Stimulated activated naive CD8-positive, alpha-beta T cell treated with anti-CD3 and anti-CD28 coated beads, Interleukin-15, Interleukin-2, amounts not matched to agents 100 U/mL and 50 U/mL, for 24 hours (primary cell): ENCODE results near the gene CFD.
"Not testable (repeated sequence)": the region's sequence is repeated elsewhere in the genome, so short reads cannot be mapped to it uniquely, and the experiment has no call there.

Experiments
- ATAC-seq: fragments of 150-1000 bp; cut with Tn5 transposase; one replicate; pipeline ENCODE4 v1.10.0; 2021
- DNase-seq: peaks from one replicate; pipeline ENCODE4 v3.0.0; 2021

Gene CFD

DNA sequence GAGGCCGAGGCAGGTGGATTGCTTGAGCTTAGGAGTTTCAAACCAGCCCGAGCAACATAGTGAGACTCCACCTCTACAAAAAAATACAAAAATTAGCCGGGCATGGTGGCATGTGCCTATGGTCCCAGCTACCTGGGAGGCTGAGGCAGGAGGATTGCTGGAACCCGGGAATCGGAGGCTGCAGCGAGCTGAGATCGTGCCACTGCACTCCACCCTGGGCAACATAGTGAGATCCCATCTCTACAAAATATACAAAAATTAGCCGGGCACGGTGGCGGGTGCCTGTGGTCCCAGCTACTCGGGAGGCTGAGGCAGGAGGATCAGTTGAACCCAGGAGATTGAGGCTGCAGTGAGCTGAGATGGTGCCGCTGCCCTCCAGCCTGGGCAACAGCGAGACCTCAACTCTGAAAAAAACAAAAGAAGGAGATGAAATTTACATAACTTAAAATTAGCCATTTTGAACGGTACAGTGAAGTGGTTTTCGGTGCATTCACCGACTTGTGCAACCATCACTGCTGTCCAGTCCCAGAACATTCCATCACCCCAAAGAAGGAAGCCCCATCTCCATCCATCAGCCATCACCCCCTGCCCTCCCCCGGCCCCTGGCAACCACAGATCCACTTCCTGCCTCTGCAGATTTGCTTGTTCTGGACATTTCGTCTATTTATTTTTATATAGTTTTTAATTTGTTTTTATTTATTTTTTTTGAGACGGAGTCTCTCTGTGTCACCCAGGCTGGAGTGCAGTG is 33.4 kb upstream of the CFD start:
- ATAC-seq (no peak), DNase-seq (no peak)

GRCh38 chr19:827314-827709 is 32.2 kb upstream of the CFD start:
- ATAC-seq (no peak), DNase-seq (no peak)

DNA sequence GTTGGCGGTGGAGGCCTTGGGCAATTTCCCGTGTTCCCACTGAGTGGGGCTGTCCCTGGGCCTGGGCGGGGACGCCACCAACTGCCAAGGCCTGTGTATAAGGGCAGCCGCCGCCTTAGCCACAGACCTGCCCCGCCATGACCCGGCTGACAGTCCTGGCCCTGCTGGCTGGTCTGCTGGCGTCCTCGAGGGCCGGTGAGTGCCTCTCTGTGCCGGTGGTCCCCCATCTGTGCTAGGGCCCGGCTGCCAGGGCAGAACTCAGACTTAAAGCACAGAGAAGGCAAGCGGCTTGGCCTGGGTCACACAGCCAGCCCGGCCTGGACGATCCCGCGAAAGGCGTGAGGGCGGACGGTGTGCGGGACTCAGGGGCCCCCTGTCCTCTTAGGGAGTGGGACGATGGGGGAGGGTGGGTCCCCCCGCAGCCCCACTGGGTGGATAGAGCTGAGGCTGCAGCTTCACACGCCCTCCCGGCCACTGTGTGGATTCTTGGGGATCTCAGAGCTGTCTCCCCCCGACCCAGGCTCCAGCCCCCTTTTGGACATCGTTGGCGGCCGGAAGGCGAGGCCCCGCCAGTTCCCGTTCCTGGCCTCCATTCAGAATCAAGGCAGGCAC is 31.6 kb upstream of the CFD start, which contains the start of gene AZU1:
Gene AZU1, plus strand, starts transcription at position 128 of the 612 bp plus-strand sequence. Its CDS starts 10 bp downstream, at position 138.
- no peak for DNase-seq
- no peak for ATAC-seq

DNA sequence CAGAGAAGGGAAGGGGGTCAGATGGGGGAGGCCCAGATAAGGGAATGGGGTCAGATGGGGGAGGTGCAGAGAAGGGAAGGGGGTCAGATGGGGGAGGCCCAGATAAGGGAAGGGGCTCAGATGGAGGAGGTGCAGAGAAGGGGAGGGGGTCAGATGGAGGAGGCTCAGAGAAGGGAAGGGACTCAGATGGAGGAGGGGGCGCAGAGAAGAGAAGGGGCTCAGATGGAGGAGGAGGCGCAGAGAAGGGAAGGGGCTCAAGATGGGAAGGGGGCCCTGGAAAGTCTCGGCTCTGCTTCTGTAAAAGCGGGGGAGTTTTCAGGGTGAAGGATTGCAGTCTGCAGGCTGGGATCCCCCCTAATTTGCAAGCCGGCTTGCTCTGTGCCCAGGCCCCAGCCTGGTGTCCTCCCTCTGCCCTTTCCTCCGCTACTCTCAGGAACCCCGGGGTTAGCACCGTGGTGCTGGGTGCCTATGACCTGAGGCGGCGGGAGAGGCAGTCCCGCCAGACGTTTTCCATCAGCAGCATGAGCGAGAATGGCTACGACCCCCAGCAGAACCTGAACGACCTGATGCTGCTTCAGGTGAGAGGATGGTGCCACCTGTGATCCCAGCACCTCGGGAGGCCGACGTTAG is 30.2 kb upstream of the CFD start:
- DNase-seq (no peak), ATAC-seq (no peak)

- ATAC-seq (no peak), DNase-seq (no peak)
These were observed 27.8 kb upstream of the CFD start for GRCh38 chr19:831407-832369.

DNA sequence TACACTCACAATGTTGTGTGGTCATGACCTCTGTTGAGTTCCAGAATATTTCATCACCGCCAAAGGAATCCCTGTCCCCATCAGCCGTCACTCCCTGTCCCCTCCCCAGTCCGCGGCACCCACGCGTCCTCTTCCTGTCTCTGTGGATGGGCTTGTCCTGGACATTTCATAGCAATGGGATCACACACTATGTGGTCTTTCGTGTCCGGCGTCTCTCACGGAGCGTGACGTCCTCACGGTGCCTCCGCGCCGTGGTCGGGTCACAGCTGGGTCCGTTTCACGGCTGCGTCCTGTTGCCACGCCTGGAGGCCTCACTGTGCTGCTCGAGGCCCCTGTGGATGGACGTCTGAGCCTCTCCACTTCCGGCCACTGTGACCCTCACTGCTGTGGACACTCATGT is 25.2 kb upstream of the CFD start:
- no peak for DNase-seq
- ATAC-seq: no peak

DNA sequence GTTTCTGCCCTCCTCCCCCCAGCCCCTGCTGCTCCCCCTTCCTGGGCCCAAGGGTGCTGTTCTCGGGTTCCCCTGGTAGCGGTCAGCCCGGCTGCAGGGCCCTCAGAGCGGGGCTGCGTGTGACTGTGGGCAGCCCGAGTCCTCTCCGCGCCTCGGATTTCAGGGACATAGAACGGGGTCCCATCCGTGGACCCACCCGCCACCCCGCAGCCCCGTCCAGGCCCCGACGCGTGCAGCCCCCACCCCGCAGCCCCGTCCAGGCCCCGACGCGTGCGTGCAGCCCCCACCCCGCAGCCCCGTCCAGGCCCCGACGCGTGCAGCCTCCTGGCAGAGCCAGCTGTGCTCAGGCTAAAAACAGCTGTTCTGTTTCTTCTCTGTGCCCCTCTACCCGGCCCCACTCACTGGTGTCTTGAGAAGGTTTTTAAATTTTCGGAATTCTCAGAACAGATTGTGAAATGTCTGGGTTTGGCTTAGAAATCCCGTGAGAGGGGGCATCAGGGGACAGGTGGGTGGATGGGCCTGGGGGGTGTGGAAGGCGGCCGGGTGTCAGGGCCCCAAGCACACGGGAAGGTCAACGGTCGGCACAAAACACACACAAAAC is 24.2 kb upstream of the CFD start:
- no peak for ATAC-seq
- no peak for DNase-seq

DNA sequence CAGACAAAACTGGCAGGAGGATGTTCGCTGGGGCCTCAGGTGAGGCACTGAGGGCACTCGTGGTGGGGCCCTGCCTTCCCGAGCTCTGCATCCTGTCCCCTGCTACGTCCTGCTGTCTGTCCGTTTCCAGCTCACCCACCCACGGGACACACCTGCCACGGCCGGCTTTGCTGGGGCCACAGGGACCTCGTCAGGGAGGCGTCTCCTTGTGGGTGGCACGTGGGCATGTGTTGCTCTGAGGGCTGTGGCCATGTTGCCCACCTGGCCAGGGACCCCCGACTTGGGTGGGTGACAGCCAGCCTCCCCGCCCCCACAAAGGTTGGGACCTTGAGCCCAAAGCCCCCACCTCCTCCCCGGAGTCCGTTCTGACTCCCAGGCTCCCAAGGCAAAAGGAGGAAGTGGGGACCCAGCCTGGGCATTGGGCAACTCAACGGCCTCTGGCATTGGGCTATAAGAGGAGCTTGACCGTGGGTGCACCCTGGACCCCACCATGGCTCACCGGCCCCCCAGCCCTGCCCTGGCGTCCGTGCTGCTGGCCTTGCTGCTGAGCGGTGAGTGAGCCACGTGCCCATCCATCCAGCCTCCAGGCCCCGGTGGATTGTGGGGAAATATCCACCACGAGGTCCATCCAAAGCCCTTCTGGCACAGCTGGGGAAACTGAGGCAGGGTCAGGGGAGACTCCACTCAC is 18.8 kb upstream of the CFD start, which contains the start of gene PRTN3:
Gene PRTN3, plus strand, starts transcription at position 481 of the 688 bp plus-strand sequence. Its CDS starts 10 bp downstream, at position 491.
- DNase-seq: no peak
- no peak for ATAC-seq

- ATAC-seq, DNase-seq: not testable (repeated sequence)
These were observed 16.7 kb upstream of the CFD start for GRCh38 chr19:842802-843179.

- DNase-seq (no peak), ATAC-seq (no peak)
These were observed 16.2 kb upstream of the CFD start for GRCh38 chr19:843180-843835.

DNA sequence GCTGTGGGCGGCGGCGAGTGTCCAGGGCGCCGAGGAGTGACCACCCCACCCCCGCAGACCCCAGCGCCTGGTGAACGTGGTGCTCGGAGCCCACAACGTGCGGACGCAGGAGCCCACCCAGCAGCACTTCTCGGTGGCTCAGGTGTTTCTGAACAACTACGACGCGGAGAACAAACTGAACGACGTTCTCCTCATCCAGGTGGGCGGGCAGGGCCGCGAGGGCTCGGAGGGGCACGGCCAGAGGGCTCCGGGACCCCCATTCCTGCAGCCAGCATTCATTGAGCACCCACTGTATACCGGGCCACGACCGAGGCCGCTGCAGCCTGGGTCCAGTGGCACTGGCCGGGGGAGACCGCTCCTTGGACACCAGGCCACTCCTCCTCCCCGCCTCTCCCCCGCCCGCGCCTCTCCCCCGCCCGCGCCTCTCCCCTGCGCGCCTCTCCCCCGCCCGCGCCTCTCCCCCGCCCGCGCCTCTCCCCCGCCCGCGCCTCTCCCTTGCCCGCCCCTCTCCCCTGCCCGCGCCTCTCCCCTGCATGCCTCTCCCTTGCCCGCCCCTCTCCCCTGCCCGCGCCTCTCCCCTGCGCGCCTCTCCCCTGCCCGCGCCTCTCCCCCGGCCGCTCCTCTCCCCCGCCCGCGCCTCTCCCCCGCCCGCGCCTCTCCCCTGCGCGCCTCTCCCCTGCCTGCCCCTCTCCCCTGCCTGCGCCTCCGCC is 15.5 kb upstream of the CFD start:
- ATAC-seq (no peak), DNase-seq (no peak)

DNA sequence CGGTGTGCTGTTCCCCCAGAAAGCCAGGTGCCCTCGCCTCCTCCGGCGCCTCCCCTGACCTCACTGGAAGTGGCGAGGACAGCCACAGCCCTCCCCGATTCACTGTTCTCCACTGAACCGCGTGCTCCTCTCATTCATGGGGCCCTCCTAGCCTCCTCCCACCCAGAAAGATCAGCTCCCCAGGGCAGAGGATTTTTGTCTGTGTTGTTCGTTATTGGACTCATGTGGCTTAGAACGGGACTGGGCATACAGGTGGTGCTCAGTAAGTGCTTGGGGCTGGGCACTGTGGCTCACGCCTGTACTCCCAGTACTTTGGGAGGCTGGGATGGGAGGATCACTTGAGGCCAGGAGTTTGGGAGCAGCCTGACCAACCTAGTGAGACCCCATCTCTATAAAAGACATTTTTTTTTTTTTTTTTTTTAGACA is 14.9 kb upstream of the CFD start:
- no peak for ATAC-seq
- no peak for DNase-seq

GRCh38 chr19:845707-846521 is 13.6 kb upstream of the CFD start:
- ATAC-seq: no peak

DNA sequence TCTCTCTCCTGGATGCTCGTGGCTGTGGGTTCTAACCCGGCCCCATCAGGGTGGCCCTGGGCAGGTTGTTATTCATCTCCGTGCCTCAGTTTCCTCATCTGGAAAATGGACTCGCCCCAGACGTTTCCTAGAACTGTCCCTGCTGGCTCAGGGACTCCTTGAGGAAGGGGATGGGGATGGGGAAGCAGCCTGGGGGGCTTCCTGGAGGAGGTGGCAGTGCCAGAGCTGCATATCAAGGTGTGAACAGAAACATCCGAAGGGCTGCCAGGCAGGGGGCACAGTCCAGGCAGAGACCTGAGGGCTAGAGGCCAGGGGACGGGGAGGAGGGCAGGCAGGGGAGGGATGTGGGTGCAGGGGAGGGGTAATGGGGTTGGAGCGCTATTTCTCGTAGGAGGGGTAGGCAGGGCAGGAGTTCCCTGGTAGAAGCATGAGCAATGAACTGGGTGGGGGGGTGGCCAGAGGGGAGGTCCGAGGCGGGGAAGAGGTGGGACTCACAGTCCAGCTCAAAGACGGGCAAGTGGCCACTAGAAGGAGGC is 11.0 kb upstream of the CFD start:
- no peak for DNase-seq
- ATAC-seq: no peak

More at GRCh38 chr19:845707-846521, 13.6 kb upstream of the CFD start:
- no peak for DNase-seq

GRCh38 chr19:849195-849594 is 10.3 kb upstream of the CFD start:
- not testable (repeated sequence) for ATAC-seq, DNase-seq

GRCh38 chr19:850221-850978 is 9.1 kb upstream of the CFD start:
- ATAC-seq: no peak
- no peak for DNase-seq

DNA sequence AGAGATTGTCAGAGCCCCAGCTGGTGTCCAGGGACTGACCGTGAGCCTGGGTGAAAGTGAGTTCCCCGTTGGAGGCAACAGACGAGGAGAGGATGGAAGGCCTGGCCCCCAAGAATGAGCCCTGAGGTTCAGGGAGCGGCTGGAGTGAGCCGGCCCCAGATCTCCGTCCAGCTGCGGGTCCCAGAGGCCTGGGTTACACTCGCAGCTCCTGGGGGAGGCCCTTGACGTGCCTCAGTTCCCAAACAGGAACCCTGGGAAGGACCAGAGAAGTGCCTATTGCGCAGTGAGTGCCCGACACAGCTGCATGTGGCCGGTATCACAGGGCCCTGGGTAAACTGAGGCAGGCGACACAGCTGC is 8.5 kb upstream of the CFD start:
- DNase-seq: no peak
- ATAC-seq: no peak
